Parathyroid adenoma (tissue), 2 donors: ENCODE measurements around the gene ARMCX2.

ENCODE experiments used
- H2AFZ ChIP-seq: fragments of 300-600 bp; sonication (generic); one replicate; pipeline ENCODE4 v1.7.0; 2017; ENCODE audit warnings: antibody characterized with exemption, mild to moderate bottlenecking
- H3K27ac ChIP-seq: fragments of 300-600 bp; sonication (generic); one replicate; pipeline ENCODE4 v1.7.0; 2017
- H3K27me3 ChIP-seq: fragments of 300-600 bp; sonication (generic); one replicate; pipeline ENCODE4 v1.7.0; 2017; ENCODE audit warnings: low read length; ENCODE audit not compliant: control insufficient read depth, insufficient read depth
- H3K36me3 ChIP-seq: fragments of 300-600 bp; sonication (generic); one replicate; pipeline ENCODE4 v1.7.0; 2017; ENCODE audit warnings: low read length; ENCODE audit not compliant: control insufficient read depth, insufficient read depth
- H3K4me1 ChIP-seq: fragments of 300-600 bp; sonication (generic); one replicate; pipeline ENCODE4 v1.7.0; 2017; ENCODE audit warnings: control low read depth
- H3K4me2 ChIP-seq: fragments of 300-600 bp; sonication (generic); one replicate; pipeline ENCODE4 v1.7.0; 2017; ENCODE audit warnings: low read length
- H3K4me3 ChIP-seq: fragments of 300-600 bp; sonication (generic); one replicate; pipeline ENCODE4 v1.7.0; 2017; ENCODE audit warnings: low read depth, low read length
- H3K79me2 ChIP-seq: fragments of 300-600 bp; sonication (generic); one replicate; pipeline ENCODE4 v1.7.0; 2017; ENCODE audit warnings: control low read depth
- H3K9ac ChIP-seq: fragments of 300-600 bp; sonication (generic); one replicate; pipeline ENCODE4 v1.7.0; 2017; ENCODE audit warnings: mild to moderate bottlenecking
- H3K9me3 ChIP-seq: fragments of 300-600 bp; sonication (generic); one replicate; pipeline ENCODE4 v1.7.0; 2017; ENCODE audit warnings: low read length; ENCODE audit not compliant: control insufficient read depth
- CTCF ChIP-seq: fragments of 300-600 bp; sonication (generic); IDR thresholded peaks from one replicate; pipeline ENCODE4 v1.7.0; 2017; ENCODE audit warnings: antibody characterized with exemption, mild to moderate bottlenecking
- donor health status: primary hyperparathyroidism.

The ARMCX2 gene

GRCh38 chrX:101686574-101686973 lies 26.9 kb upstream of the ARMCX2 start:
- Histone ChIP-seq H3K27ac (no peak overlapping the region), H3K4me3 (no peak overlapping the region), H3K79me2 (no peaks in the 10 kb centered on the region), H3K4me1 (no peaks in the 10 kb centered on the region), H3K9ac (no peak overlapping the region), H3K27me3 (no peaks in the 10 kb centered on the region), H2AFZ (no peak overlapping the region), H3K9me3 (no peaks in the 10 kb centered on the region), H3K36me3 (no peaks in the 10 kb centered on the region), H3K4me2 (no peak overlapping the region)
- TF ChIP-seq CTCF = no peak

- Histone ChIP-seq H3K9me3 (no peaks in the 10 kb centered on the region), H3K27ac (no peak overlapping the region), H3K4me1 (no peaks in the 10 kb centered on the region), H3K9ac (no peak overlapping the region), H3K36me3 (no peaks in the 10 kb centered on the region), H3K27me3 (no peaks in the 10 kb centered on the region), H3K4me2 (no peak overlapping the region), H3K4me3 (no peak overlapping the region), H3K79me2 (no peaks in the 10 kb centered on the region), H2AFZ (no peak overlapping the region)
- no peak for TF ChIP-seq CTCF
These were observed 26.3 kb upstream of the ARMCX2 start for GRCh38 chrX:101685923-101686322.

- no peak for TF ChIP-seq CTCF
- Histone ChIP-seq H3K4me1 (no peaks in the 10 kb centered on the region), H3K27ac (no peak overlapping the region)
These were observed 23.1 kb upstream of the ARMCX2 start for GRCh38 chrX:101682723-101683122.

GRCh38 chrX:101677028-101677427 lies 17.4 kb upstream of the ARMCX2 start:
- H3K27me3 ChIP-seq = no peaks in the 10 kb centered on the region
- no peak overlapping the region for H3K9ac ChIP-seq
- H3K4me3 ChIP-seq = no peak overlapping the region
- no peak overlapping the region for H3K4me2 ChIP-seq
- no peak overlapping the region for H3K27ac ChIP-seq
- no peaks in the 10 kb centered on the region for H3K79me2 ChIP-seq
- peak overlapping the region; percentile 13 for H2AFZ ChIP-seq
- H3K4me1 ChIP-seq = no peaks in the 10 kb centered on the region
- TF ChIP-seq CTCF = no peak
- H3K9me3 ChIP-seq = no peaks in the 10 kb centered on the region
- no peaks in the 10 kb centered on the region for H3K36me3 ChIP-seq

More at GRCh38 chrX:101682723-101683122, 23.1 kb upstream of the ARMCX2 start:
- Histone ChIP-seq H3K27me3 (no peaks in the 10 kb centered on the region), H3K9ac (no peak overlapping the region), H3K9me3 (no peaks in the 10 kb centered on the region), H3K4me2 (no peak overlapping the region), H3K79me2 (no peaks in the 10 kb centered on the region), H3K4me3 (no peak overlapping the region), H3K36me3 (no peaks in the 10 kb centered on the region), H2AFZ (no peak overlapping the region)

GRCh38 chrX:101676571-101676970 lies 16.9 kb upstream of the ARMCX2 start:
- H3K4me3 ChIP-seq = no peak overlapping the region
- H3K4me2 ChIP-seq = no peak overlapping the region
- no peaks in the 10 kb centered on the region for H3K79me2 ChIP-seq
- H3K9me3 ChIP-seq = no peaks in the 10 kb centered on the region
- H3K4me1 ChIP-seq = no peaks in the 10 kb centered on the region
- no peaks in the 10 kb centered on the region for H3K27me3 ChIP-seq
- no peaks in the 10 kb centered on the region for H3K36me3 ChIP-seq
- H2AFZ ChIP-seq = peak overlapping the region; percentile 13
- no peak overlapping the region for H3K27ac ChIP-seq
- TF ChIP-seq CTCF = no peak
- no peak overlapping the region for H3K9ac ChIP-seq
